MM.1S (cell line): ENCODE results near the gene APBB3.

Experiments
- EZH2 ChIP-seq: fragments of 300-600 bp; sonication (generic); optimal IDR thresholded peaks from 2 replicates; pipeline ENCODE3; 2017; ENCODE audit warnings: low read depth, mild to moderate bottlenecking, antibody characterized with exemption, low read length, mixed read lengths
- EZH2phosphoT487 ChIP-seq: fragments of 300-600 bp; sonication (generic); IDR thresholded peaks from 2 replicates; pipeline ENCODE4 v1.6.1; 2018; ENCODE audit warnings: antibody characterized with exemption, low read length
- TF ChIP-seq, protein P1 (sequence below): fragments of 300-600 bp; sonication (generic); IDR thresholded peaks from 2 replicates; pipeline ENCODE4 v1.5.1; 2016; ENCODE audit warnings: antibody characterized with exemption, low read length, mixed read lengths

DNA sequence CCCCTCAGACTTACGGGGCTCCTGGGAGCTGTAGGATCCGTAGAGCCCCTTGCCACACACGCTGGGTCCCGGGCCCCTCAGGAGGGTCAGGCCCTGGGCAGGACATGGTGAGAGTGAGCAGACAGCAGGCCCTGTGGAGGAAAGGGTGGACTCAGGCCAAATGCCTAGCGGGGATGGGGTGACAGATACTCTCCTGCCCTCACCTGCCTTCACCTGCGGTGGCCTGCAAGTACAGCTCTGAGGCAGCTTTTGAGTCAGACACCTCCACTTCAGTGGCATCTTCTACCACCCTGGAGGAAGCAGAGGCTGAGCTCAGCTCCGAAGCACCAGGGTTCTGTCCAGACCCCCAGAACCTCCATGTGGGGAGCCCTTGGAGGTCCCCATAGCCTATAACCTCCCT lies 26.5 kb upstream of the APBB3 start:
- TF ChIP-seq, protein P1, sequence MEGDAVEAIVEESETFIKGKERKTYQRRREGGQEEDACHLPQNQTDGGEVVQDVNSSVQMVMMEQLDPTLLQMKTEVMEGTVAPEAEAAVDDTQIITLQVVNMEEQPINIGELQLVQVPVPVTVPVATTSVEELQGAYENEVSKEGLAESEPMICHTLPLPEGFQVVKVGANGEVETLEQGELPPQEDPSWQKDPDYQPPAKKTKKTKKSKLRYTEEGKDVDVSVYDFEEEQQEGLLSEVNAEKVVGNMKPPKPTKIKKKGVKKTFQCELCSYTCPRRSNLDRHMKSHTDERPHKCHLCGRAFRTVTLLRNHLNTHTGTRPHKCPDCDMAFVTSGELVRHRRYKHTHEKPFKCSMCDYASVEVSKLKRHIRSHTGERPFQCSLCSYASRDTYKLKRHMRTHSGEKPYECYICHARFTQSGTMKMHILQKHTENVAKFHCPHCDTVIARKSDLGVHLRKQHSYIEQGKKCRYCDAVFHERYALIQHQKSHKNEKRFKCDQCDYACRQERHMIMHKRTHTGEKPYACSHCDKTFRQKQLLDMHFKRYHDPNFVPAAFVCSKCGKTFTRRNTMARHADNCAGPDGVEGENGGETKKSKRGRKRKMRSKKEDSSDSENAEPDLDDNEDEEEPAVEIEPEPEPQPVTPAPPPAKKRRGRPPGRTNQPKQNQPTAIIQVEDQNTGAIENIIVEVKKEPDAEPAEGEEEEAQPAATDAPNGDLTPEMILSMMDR: no peak
- TF ChIP-seq EZH2: no peak
- TF ChIP-seq EZH2phosphoT487: no peak
